WTC11 (cell line): ENCODE data around the gene INA. TPM values are rescaled to one million over a fixed set of nuclear protein-coding genes. Genes with fewer than 3 reads are reported as not detected.
"Not testable (repeated sequence)": the region's sequence is repeated elsewhere in the genome, so short reads cannot be mapped to it uniquely, and the experiment has no call there.

ENCODE experiments used
- ATAC-seq: fragments of 200-7000 bp; cut with Tn5 transposase; 2 replicates; pipeline ENCODE4 v1.10.0; 2021; ENCODE audit warnings: mild to moderate bottlenecking, moderate library complexity
- CTCF ChIA-PET: fragments of 300-600 bp; sonication (Branson Sonifier 250); formaldehyde crosslinking; loops from one replicate; lab custom pipeline; 2021; ENCODE audit warnings: antibody characterized with exemption; lab: Charles Lee
- POLR2A ChIA-PET: fragments of 350-600 bp; sonication (Branson Sonifier 250); formaldehyde crosslinking; loops from one replicate; lab custom pipeline; 2021; ENCODE audit warnings: antibody characterized with exemption; lab: Charles Lee
- DNase-seq: peaks from one replicate; pipeline ENCODE4 v3.0.0; 2021; ENCODE audit warnings: low spot score
- H3K27ac Mint-ChIP-seq: 2 replicates; pipeline ENCODE4 v1.8.0; 2021; ENCODE audit warnings: mixed read lengths
- H3K27me3 Mint-ChIP-seq: 2 replicates; pipeline ENCODE4 v1.8.0; 2021; ENCODE audit warnings: low read depth, mild to moderate bottlenecking, moderate library complexity, mixed read lengths
- H3K36me3 Mint-ChIP-seq: 2 replicates; pipeline ENCODE4 v1.8.0; 2021; ENCODE audit warnings: mixed read lengths
- H3K4me1 Mint-ChIP-seq: 2 replicates; pipeline ENCODE4 v1.8.0; 2022; ENCODE audit warnings: mixed read lengths
- H3K4me3 Mint-ChIP-seq: 2 replicates; pipeline ENCODE4 v1.8.0; 2021; ENCODE audit warnings: mild to moderate bottlenecking, moderate library complexity, mixed read lengths
- H3K9me3 Mint-ChIP-seq: 2 replicates; pipeline ENCODE4 v1.8.0; 2021; ENCODE audit warnings: mixed read lengths
- AR ChIP-seq: fragments of 250-450 bp; sonication (Bioruptor Pico); IDR thresholded peaks from 2 replicates; pipeline ENCODE4 v1.9.0; 2021; ENCODE audit warnings: mild to moderate bottlenecking
- ATF3 ChIP-seq: sonication (generic); formaldehyde crosslinking; conservative IDR thresholded peaks from 2 replicates; pipeline ENCODE4 v1.8.1; 2022; ENCODE audit warnings: mild to moderate bottlenecking, missing genetic modification reagents
- CDX4 ChIP-seq: fragments of 250-450 bp; sonication (Bioruptor Pico); IDR thresholded peaks from 2 replicates; pipeline ENCODE4 v1.9.0; 2021; ENCODE audit warnings: moderate library complexity, mild to moderate bottlenecking, inconsistent platforms, borderline replicate concordance
- CTCF ChIP-seq: fragments of 200-600 bp; IDR thresholded peaks from 2 replicates; pipeline ENCODE4 v1.8.0; 2022; ENCODE audit warnings: antibody characterized with exemption
- E2F1 ChIP-seq: sonication (generic); formaldehyde crosslinking; IDR thresholded peaks from 2 replicates; pipeline ENCODE4 v1.8.0; 2022; ENCODE audit warnings: mild to moderate bottlenecking, missing genetic modification reagents
- ESRRA ChIP-seq: sonication (generic); formaldehyde crosslinking; IDR thresholded peaks from 2 replicates; pipeline ENCODE4 v1.8.1; 2022; ENCODE audit warnings: mild to moderate bottlenecking, missing genetic modification reagents, borderline replicate concordance
- GABPB1 ChIP-seq: sonication (generic); formaldehyde crosslinking; IDR thresholded peaks from 2 replicates; pipeline ENCODE4 v1.8.1; 2023; ENCODE audit warnings: mild to moderate bottlenecking, missing genetic modification reagents
- IRF2 ChIP-seq: sonication (generic); formaldehyde crosslinking; IDR thresholded peaks from 2 replicates; pipeline ENCODE4 v1.8.0; 2022; ENCODE audit warnings: low read depth, missing genetic modification reagents, borderline replicate concordance
- JAZF1 ChIP-seq: fragments of 250-450 bp; sonication (Bioruptor Pico); IDR thresholded peaks from 2 replicates; pipeline ENCODE4 v1.9.0; 2021; ENCODE audit warnings: moderate library complexity, mild to moderate bottlenecking, inconsistent platforms
- NFE2L1 ChIP-seq: sonication (generic); formaldehyde crosslinking; IDR thresholded peaks from 2 replicates; pipeline ENCODE4 v1.8.1; 2023; ENCODE audit warnings: missing genetic modification reagents
- PREB ChIP-seq: sonication (generic); formaldehyde crosslinking; IDR thresholded peaks from 2 replicates; pipeline ENCODE4 v1.8.1; 2022; ENCODE audit warnings: mild to moderate bottlenecking, missing genetic modification reagents, moderate library complexity, borderline replicate concordance
- SP1 ChIP-seq: sonication (generic); formaldehyde crosslinking; conservative IDR thresholded peaks from 2 replicates; pipeline ENCODE4 v1.8.1; 2022; ENCODE audit warnings: missing genetic modification reagents
- TEAD4 ChIP-seq: sonication (generic); formaldehyde crosslinking; IDR thresholded peaks from 2 replicates; pipeline ENCODE4 v1.8.0; 2022; ENCODE audit warnings: mild to moderate bottlenecking, missing genetic modification reagents
- ZNF532 ChIP-seq: fragments of 250-450 bp; sonication (Bioruptor Pico); IDR thresholded peaks from 2 replicates; pipeline ENCODE4 v1.9.0; 2021; ENCODE audit warnings: mild to moderate bottlenecking, borderline replicate concordance
- total RNA-seq: library from RNA; stranded (reverse); gene quantifications from 3 replicates; pipeline ENCODE4 v1.2.3, GENCODE V29; 2021

Gene INA
- total RNA-seq, 1 experiment from 2014 or later = 20.3 TPM

- no peak overlapping the region for H3K4me3 Mint-ChIP-seq
- ChIA-PET CTCF (interaction anchor here (0.5 to 2.3 kb wide), 74 partner anchors 10 to 531 kb away, joined by 3 to 50 read pairs (median 5); partner anchors contain the start of genes ARL3, AS3MT, BORCS7 and CNNM2), POLR2A (interaction anchor here (1.1 kb wide), 2 partner anchors 90 to 327 kb away, joined by 4 read pairs; no protein-coding TSS in a partner anchor)
- TF ChIP-seq IRF2 (no peak), JAZF1 (CRISPR knock-in tag) (no peak), SP1 (CRISPR knock-in tag) (0 out of 2 replicates have a peak, but pooled peaks have one; percentile 25), CTCF (peak; percentile 85)
- ATAC-seq (peak; percentile 88), DNase-seq (peak; percentile 82)
- no peak overlapping the region for H3K27ac Mint-ChIP-seq
- no peaks in the 10 kb centered on the region for H3K9me3 Mint-ChIP-seq
- peaks cover 19% of the 10 kb centered on the region for H3K4me1 Mint-ChIP-seq
- H3K36me3 Mint-ChIP-seq = no peaks in the 10 kb centered on the region
- H3K27me3 Mint-ChIP-seq = no peaks in the 10 kb centered on the region; the same call in 1 of the 2 replicates
Measured at GRCh38 chr10:103244666-103245271, 32.2 kb upstream of the INA start.

GRCh38 chr10:103245587-103245986 lies 31.4 kb upstream of the INA start, which contains the start of gene RPEL1:
Gene RPEL1 (plus strand): TSS chr10:103245887. CDS start chr10:103245997, 110 bp downstream.
- H3K27me3 Mint-ChIP-seq, ATAC-seq, H3K27ac Mint-ChIP-seq, H3K4me3 Mint-ChIP-seq, POLR2A ChIA-PET, DNase-seq, H3K9me3 Mint-ChIP-seq, H3K36me3 Mint-ChIP-seq: not testable (repeated sequence)
- peaks cover 13% of the 10 kb centered on the region for H3K4me1 Mint-ChIP-seq
- CTCF ChIA-PET = interaction anchor here (1.1 to 2.2 kb wide), 3 partner anchors 66 to 240 kb away, joined by 3 to 25 read pairs (median 4); no protein-coding TSS in a partner anchor

- TF ChIP-seq E2F1 (CRISPR knock-in tag) (no peak), ZNF532 (no peak), PREB (no peak), CDX4 (CRISPR knock-in tag) (no peak), ATF3 (CRISPR knock-in tag) (no peak), ESRRA (CRISPR knock-in tag) (no peak), NFE2L1 (CRISPR knock-in tag) (no peak), AR (CRISPR knock-in tag) (no peak), TEAD4 (CRISPR knock-in tag) (no peak), GABPB1 (CRISPR knock-in tag) (no peak)
- Mint-ChIP-seq H3K27ac (no peak overlapping the region), H3K27me3 (no peaks in the 10 kb centered on the region; the same call in 1 of the 2 replicates), H3K36me3 (peaks cover 2% of the 10 kb centered on the region), H3K4me3 (no peak overlapping the region), H3K4me1 (peaks cover 8% of the 10 kb centered on the region), H3K9me3 (peaks cover 7% of the 10 kb centered on the region)
- DNase-seq (no peak), ATAC-seq (no peak)
- ChIA-PET CTCF (interaction anchor here (0.6 kb wide), 1 partner anchor 145 kb away, joined by 3 read pairs; no protein-coding TSS in a partner anchor), POLR2A (interaction anchor here (0.6 kb wide), 1 partner anchor 371 kb away, joined by 7 read pairs; no protein-coding TSS in a partner anchor)
Measured at GRCh38 chr10:103246324-103246723, 30.6 kb upstream of the INA start.
